Erythroblast (primary cell): Measurements from ENCODE around the gene FIS1.

ENCODE experiments used
- GATA1 ChIP-seq: IDR thresholded peaks from 2 replicates; pipeline ENCODE4 v1.6.1; 2011; ENCODE audit warnings: low read depth, mild to moderate bottlenecking, control low read depth, low read length, moderate library complexity
- POLR2A ChIP-seq: IDR thresholded peaks from 2 replicates; pipeline ENCODE4 v1.6.1; 2011; ENCODE audit warnings: mild to moderate bottlenecking, low read length

- no peak for TF ChIP-seq POLR2A
- TF ChIP-seq GATA1: no peak
These were observed 33.4 kb downstream of the FIS1 start for GRCh38 chr7:101211501-101211900.
